IPS-15b (cell line): ENCODE results near the gene ARL4A.
A peak's percentile ranks its signal among the peaks of the same experiment; 100 is the strongest.

Source experiments
- H3K27me3 ChIP-seq: one replicate; pipeline ENCODE4 v1.6.1; 2013; ENCODE audit warnings: low read length; ENCODE audit not compliant: control insufficient read depth, insufficient read depth
- H3K36me3 ChIP-seq: one replicate; pipeline ENCODE4 v1.6.1; 2013; ENCODE audit warnings: low read length; ENCODE audit not compliant: control insufficient read depth, insufficient read depth
- H3K4me1 ChIP-seq: one replicate; pipeline ENCODE4 v1.6.1; 2013; ENCODE audit warnings: mild to moderate bottlenecking, low read length; ENCODE audit not compliant: control insufficient read depth, insufficient read depth
- H3K4me3 ChIP-seq: one replicate; pipeline ENCODE4 v1.5.1; 2013; ENCODE audit warnings: low read depth, low read length
- H3K9ac ChIP-seq: one replicate; pipeline ENCODE4 v1.6.1; 2013; ENCODE audit warnings: low read depth, mild to moderate bottlenecking, low read length
- H3K9me3 ChIP-seq: one replicate; pipeline ENCODE4 v1.6.1; 2013; ENCODE audit warnings: mild to moderate bottlenecking, low read length; ENCODE audit not compliant: control insufficient read depth, insufficient read depth

The ARL4A gene

GRCh38 chr7:12709726-12710502, 22.5 kb downstream of the ARL4A start:
- Histone ChIP-seq H3K4me3 (no peak overlapping the region), H3K36me3 (no peaks in the 10 kb centered on the region), H3K4me1 (peaks cover 6% of the 10 kb centered on the region), H3K9ac (no peak overlapping the region), H3K9me3 (no peaks in the 10 kb centered on the region), H3K27me3 (no peaks in the 10 kb centered on the region)

- H3K9ac ChIP-seq, result no peak overlapping the region
- no peaks in the 10 kb centered on the region for H3K9me3 ChIP-seq
- H3K4me1 ChIP-seq, result peaks cover 13% of the 10 kb centered on the region
- no peak overlapping the region for H3K4me3 ChIP-seq
- no peaks in the 10 kb centered on the region for H3K27me3 ChIP-seq
- no peaks in the 10 kb centered on the region for H3K36me3 ChIP-seq
These were observed 23.7 kb downstream of the ARL4A start for GRCh38 chr7:12711124-12711523.

GRCh38 chr7:12712236-12712635, 24.8 kb downstream of the ARL4A start:
- Histone ChIP-seq H3K27me3 (no peaks in the 10 kb centered on the region), H3K4me3 (no peak overlapping the region), H3K4me1 (peaks cover 22% of the 10 kb centered on the region), H3K36me3 (no peaks in the 10 kb centered on the region), H3K9ac (no peak overlapping the region), H3K9me3 (no peaks in the 10 kb centered on the region)

- H3K27me3 ChIP-seq, result no peaks in the 10 kb centered on the region
- peaks cover 22% of the 10 kb centered on the region for H3K4me1 ChIP-seq
- H3K36me3 ChIP-seq, result no peaks in the 10 kb centered on the region
- H3K9me3 ChIP-seq, result no peaks in the 10 kb centered on the region
- H3K9ac ChIP-seq, result no peak overlapping the region
- H3K4me3 ChIP-seq, result no peak overlapping the region
These were observed 26.4 kb downstream of the ARL4A start for GRCh38 chr7:12713625-12714378.

GRCh38 chr7:12714379-12714737, 26.9 kb downstream of the ARL4A start:
- H3K4me1 ChIP-seq, result peaks cover 25% of the 10 kb centered on the region
- no peaks in the 10 kb centered on the region for H3K9me3 ChIP-seq
- H3K9ac ChIP-seq, result no peak overlapping the region
- H3K36me3 ChIP-seq, result no peaks in the 10 kb centered on the region
- no peaks in the 10 kb centered on the region for H3K27me3 ChIP-seq
- no peak overlapping the region for H3K4me3 ChIP-seq

- Histone ChIP-seq H3K4me1 (peaks cover 26% of the 10 kb centered on the region), H3K4me3 (peak overlapping the region; percentile 31), H3K9ac (no peak overlapping the region), H3K9me3 (no peaks in the 10 kb centered on the region), H3K27me3 (no peaks in the 10 kb centered on the region), H3K36me3 (no peaks in the 10 kb centered on the region)
These were observed 28.1 kb downstream of the ARL4A start for GRCh38 chr7:12715372-12716133.

- H3K9me3 ChIP-seq, result no peaks in the 10 kb centered on the region
- no peak overlapping the region for H3K4me3 ChIP-seq
- peaks cover 26% of the 10 kb centered on the region for H3K4me1 ChIP-seq
- no peaks in the 10 kb centered on the region for H3K27me3 ChIP-seq
- H3K36me3 ChIP-seq, result no peaks in the 10 kb centered on the region
- no peak overlapping the region for H3K9ac ChIP-seq
These were observed 28.8 kb downstream of the ARL4A start for GRCh38 chr7:12716134-12716681.

GRCh38 chr7:12716722-12717121, 29.3 kb downstream of the ARL4A start:
- Histone ChIP-seq H3K4me3 (no peak overlapping the region), H3K9me3 (no peaks in the 10 kb centered on the region), H3K4me1 (peaks cover 26% of the 10 kb centered on the region), H3K27me3 (no peaks in the 10 kb centered on the region), H3K36me3 (no peaks in the 10 kb centered on the region), H3K9ac (no peak overlapping the region)

GRCh38 chr7:12719141-12719919, 31.9 kb downstream of the ARL4A start:
- H3K9me3 ChIP-seq, result no peaks in the 10 kb centered on the region
- no peaks in the 10 kb centered on the region for H3K36me3 ChIP-seq
- H3K27me3 ChIP-seq, result no peaks in the 10 kb centered on the region
- no peak overlapping the region for H3K4me3 ChIP-seq
- H3K4me1 ChIP-seq, result peaks cover 21% of the 10 kb centered on the region
- H3K9ac ChIP-seq, result no peak overlapping the region

GRCh38 chr7:12719981-12720865, 32.8 kb downstream of the ARL4A start:
- H3K27me3 ChIP-seq, result no peaks in the 10 kb centered on the region
- no peaks in the 10 kb centered on the region for H3K36me3 ChIP-seq
- peaks cover 17% of the 10 kb centered on the region for H3K4me1 ChIP-seq
- no peak overlapping the region for H3K4me3 ChIP-seq
- no peak overlapping the region for H3K9ac ChIP-seq
- no peaks in the 10 kb centered on the region for H3K9me3 ChIP-seq
